Forelimb muscle (tissue), 1 donor: ENCODE measurements around the gene HMGA1. TPM values are rescaled to one million over a fixed set of nuclear protein-coding genes. Genes with fewer than 3 reads are reported as not detected.
"Not testable (repeated sequence)": the region's sequence is repeated elsewhere in the genome, so short reads cannot be mapped to it uniquely, and the experiment has no call there.

ENCODE experiments used
- DNase-seq: peaks from one replicate; pipeline ENCODE4 v3.0.0-alpha.2; 2013; ENCODE audit warnings: low read depth
- polyA plus RNA-seq: library from polyadenylated mRNA; unstranded; fragments of 120-200 nt; gene quantifications from one replicate; pipeline ENCODE4 v1.2.1, GENCODE V29; 2013; ENCODE audit not compliant: insufficient read length

HMGA1 gene
- polyA plus RNA-seq, 1 donor, result 110 TPM

DNA sequence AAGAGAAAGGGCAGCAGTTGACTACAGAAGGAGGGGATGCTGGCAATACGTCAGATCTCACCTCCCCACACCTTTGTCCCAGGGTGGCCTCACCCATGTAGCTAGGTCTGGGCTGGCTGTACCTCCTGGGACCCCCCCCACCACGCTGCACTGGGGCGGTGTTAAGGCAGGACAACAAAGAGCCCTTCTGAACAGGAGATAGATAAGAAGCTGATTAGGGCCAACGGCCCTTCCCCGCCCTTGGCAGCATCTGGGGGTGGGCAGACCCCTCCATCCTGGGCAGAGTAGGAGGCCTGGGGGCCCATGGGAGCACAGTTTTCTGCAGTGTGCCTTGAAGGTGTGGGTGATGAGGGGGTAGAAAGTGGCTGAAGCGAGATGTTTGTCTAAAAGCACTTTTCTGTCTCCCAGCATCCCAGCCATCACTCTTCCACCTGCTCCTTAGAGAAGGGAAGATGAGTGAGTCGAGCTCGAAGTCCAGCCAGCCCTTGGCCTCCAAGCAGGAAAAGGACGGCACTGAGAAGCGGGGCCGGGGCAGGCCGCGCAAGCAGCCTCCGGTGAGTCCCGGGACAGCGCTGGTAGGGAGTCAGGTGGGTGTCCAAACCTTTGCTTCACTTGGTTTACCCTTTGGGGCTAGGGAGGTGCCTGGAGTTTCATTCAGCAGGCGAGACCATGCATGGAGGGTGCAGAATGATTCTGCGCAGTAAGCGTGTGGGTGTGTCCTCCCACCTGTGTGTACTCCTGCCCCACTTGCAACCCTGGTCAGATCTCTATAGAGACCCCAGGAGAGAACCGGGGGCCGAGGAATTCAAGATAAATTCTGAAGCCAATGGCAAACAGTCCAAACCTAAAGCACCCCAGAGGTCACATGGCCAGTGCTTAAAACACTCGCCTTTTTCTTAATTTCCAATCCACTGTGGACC lies 3.9 kb downstream of the HMGA1 start:
- no peak for DNase-seq

DNA sequence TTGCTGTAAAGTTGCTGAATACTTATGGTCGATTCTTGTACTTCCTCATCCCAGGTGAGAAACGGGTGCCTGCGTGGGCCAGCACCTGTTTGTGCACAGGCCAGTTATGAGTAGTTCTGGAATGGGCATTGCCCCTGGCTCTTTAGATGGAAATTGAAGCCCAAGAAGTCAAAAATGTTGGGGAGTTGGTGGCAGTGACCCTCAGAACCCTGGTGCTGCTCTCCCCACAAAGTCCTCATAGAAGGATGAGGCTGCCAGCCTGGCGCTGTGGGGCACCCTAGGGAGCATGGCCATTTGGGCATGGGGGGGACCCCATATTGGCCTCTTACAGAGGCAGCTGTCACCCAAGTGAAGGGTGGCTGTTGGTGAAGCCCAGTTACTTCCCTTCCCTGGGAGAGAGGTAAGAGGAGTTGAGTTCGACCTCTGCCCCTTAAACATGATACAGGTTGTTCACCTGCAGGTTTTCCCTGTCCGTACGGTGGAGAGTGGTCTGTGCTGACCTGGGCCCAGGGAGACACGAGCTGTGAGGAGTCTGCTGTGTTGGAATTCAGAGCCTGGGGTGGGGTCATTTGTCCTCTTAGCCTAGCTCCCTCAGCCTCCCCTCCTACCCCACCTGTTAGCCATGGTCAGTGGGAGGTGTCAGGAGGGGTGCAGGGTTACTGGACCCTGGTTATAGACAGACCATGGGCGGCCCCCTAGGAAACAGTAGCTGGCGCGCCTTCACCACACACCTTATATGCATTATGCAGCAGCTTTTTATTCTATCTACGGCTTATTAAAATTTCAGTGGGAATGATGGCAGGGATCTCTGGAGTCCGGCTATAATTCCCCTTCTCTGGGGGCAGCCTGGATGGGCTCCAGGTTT lies 4.9 kb downstream of the HMGA1 start:
- no peak for DNase-seq

DNA sequence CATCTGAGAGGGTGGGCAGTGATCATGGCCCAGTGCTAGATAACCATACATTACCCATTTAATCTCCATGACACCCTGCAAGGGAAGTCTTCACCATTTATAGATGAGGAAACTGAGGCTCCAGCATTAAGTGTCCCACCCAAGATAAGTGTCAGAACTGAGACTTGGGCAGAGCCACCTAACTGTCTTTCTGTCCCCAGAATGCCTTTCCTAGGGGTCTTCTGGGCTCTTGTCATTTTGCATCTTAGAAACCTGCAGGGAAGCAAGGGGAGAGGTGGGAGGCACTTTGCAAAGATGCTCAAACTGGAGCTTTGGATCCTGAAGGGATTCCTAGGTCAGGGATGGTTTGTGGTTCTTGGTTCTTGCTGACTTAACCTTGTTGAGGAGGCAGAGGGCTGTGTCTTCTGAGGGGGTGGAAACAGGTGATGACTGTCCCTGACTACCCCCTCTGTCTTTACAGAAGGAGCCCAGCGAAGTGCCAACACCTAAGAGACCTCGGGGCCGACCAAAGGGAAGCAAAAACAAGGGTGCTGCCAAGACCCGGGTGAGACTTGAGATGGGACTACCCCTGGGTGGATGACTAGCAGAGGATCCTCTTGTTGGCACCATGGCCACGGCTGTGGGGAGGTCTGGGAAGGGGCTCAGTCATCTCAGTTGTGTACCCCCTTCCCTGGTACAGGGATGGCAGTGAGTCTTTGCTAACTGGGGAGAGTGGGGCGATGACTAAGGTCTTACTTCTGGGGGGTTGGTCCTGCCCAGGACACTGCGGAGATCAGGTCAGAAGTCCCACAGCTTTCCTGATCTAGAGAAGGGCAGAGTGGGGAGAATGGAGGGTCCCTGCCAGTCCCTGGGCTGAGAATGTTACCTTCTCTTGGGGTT lies 5.8 kb downstream of the HMGA1 start:
- no peak for DNase-seq

DNA sequence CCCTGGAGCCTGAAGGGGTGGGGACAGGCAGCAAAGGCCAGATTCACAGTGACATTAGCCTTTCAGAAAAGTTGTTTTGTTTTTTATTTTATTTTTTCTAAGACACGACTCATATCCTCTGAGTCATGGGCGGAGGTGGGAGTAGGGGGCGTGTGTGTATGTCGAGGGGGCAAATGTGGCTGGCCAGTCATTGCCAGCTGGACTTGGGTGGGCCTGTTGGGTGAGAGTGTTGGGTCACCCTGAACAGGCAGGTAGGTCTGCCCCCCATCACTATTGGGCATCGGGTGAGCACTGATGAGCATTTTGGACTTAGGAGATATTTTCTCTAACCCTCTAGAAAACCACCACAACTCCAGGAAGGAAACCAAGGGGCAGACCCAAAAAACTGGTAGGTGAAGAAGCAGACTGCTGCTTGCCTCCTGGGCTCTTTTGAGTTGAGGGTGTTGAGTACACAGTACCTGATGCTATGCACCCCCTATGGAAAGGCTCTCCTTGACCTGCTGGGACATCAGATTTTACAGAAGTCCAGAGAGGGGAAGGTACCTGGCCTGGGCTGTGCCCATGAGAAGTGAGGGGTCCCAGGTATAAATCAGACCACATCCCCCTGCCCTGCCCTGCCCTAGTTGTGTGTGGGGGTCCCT lies 6.6 kb downstream of the HMGA1 start:
- DNase-seq, result no peak

DNA sequence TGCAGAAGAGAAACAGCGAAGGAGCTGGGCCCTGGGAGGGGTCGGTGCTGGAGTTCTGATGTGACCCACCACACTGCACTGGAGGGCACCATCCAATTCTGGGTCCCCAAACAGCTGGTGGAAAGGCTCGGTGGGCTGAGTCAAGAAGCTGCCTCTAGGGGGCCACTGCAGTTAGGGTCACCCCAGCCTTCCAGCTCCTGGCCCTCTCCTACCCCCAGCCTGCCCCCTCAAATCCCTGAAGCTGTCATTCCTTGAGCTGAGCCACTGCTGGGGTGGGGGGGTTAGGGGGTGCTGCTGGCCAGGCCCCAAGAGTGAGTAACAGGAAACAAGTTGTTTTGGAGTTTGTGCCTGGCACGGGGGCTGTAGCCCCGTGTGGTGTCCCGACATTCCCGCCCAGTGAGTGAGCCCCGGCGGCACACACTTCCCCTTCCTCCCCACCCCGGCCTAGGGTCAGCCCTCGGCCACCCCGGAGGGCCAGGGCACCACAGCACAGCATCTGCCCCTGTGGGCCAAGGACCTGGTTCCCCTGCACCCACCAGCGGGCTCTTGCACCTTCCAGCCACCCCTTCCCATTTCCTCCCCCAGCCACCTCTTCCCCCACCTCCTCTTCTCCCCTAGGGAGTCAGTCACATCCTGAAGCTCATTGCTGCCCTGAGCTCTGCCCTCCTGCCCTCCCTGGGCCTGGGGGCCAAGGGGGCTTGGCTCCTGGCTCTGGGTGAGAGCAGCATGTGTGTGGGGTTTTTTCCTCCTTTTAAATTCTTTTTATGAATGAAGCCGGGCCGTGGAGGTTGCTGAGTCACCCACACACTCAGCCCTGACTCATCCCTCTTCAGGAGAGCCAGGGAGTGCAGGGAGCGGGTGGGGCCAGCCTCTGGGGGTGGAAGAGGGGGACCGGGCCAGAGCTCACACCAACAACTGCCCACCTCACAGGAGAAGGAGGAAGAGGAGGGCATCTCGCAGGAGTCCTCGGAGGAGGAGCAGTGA lies 7.5 kb downstream of the HMGA1 start:
- no peak for DNase-seq

DNA sequence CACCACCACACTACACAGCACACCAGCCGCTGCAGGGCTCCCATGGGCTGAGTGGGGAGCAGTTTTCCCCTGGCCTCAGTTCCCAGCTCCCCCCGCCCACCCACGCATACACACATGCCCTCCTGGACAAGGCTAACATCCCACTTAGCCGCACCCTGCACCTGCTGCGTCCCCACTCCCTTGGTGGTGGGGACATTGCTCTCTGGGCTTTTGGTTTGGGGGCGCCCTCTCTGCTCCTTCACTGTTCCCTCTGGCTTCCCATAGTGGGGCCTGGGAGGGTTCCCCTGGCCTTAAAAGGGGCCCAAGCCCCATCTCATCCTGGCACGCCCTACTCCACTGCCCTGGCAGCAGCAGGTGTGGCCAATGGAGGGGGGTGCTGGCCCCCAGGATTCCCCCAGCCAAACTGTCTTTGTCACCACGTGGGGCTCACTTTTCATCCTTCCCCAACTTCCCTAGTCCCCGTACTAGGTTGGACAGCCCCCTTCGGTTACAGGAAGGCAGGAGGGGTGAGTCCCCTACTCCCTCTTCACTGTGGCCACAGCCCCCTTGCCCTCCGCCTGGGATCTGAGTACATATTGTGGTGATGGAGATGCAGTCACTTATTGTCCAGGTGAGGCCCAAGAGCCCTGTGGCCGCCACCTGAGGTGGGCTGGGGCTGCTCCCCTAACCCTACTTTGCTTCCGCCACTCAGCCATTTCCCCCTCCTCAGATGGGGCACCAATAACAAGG lies 8.5 kb downstream of the HMGA1 start:
- DNase-seq, result not testable (repeated sequence)

DNA sequence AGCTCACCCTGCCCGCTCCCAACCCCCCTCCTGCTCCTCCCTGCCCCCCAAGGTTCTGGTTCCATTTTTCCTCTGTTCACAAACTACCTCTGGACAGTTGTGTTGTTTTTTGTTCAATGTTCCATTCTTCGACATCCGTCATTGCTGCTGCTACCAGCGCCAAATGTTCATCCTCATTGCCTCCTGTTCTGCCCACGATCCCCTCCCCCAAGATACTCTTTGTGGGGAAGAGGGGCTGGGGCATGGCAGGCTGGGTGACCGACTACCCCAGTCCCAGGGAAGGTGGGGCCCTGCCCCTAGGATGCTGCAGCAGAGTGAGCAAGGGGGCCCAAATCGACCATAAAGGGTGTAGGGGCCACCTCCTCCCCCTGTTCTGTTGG lies 9.1 kb downstream of the HMGA1 start:
- not testable (repeated sequence) for DNase-seq

DNA sequence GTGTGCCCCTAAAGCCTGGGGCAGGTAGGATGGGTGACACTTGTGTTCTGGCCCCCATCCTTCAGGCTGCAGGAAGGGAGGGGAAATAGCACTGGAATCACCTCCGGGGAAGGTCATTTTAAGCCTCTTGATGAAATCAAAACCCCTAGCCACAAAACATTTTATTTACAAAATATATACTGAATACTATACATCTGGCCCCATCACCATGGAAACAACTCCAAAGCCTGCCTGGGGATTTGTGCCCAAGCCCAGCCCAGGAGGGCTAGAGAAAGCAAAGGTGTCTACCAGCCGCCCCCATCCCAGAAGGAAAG lies 9.5 kb downstream of the HMGA1 start:
- DNase-seq, result no peak

DNA sequence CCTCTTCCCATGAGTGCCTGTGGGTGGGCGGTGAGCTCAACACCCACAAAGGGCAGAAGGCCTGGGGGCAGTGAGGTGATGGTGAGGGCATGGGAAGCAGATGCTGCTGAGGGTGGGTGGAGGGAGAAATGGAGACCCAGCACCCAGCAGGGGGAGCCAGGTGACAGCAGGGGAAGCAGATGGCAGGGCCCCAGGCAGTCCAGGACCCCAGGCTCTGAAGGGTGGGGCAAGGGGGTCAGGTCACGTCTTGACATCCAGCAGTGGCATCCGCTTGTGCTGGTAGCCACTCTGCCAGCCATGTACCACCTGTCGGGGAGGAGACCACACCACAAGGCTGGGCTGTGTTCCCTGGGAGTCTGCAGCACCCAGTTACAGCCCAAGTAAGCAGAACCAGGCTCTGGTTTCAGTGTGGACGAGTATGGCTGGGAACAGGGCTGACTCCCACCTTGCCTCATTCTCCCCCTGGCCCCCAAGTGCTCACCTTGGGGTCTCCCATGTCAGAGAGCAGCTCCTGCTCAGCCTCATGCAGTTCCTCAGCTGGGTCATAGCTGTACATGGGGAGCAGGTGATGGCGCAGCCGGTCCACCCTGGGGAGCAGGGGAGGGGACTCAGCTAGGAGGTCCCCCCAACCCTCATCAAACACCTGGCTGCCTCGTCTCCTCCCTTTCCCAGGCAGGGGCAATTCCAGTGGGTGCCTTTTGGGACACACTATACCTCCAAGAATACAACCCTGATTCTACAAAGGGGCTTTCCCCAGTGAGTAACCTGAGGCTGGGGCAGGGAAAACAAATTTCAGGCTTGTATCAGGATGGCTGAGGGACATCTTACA lies 10.1 kb downstream of the HMGA1 start:
- no peak for DNase-seq

DNA sequence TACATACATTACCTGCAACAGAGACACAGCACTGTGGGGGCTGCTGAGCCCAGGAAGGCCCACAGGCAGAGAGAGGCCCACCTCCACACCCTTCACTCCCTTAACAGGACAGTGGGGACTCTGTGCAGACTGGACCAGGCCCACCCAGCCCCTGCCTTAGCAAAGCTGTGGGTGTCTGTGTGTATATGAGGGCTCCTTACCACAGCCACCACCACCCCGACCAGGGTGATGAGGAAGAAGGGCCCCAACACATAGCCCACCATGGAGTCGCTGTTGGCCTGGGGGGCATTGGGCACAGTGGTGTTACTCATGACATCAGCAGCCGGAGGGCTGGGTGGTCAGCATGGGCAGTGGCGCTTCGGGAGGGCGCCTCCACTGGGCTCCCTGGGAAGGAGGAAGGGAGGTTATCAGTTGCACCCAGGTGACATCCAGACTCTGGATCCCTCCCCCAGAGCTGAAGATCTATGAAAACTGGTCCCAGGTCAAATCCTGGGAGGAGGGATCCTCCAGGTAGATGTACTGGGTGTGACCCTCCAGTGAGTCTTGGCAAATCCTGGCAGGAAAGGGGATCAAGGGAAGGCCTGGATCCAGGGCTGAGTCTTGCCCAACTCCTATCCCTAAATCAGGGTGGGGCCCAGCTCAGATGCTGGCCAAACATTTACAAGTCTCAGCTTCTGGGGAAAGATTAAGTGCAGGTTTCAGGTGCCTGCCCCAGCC lies 11.0 kb downstream of the HMGA1 start:
- no peak for DNase-seq

DNA sequence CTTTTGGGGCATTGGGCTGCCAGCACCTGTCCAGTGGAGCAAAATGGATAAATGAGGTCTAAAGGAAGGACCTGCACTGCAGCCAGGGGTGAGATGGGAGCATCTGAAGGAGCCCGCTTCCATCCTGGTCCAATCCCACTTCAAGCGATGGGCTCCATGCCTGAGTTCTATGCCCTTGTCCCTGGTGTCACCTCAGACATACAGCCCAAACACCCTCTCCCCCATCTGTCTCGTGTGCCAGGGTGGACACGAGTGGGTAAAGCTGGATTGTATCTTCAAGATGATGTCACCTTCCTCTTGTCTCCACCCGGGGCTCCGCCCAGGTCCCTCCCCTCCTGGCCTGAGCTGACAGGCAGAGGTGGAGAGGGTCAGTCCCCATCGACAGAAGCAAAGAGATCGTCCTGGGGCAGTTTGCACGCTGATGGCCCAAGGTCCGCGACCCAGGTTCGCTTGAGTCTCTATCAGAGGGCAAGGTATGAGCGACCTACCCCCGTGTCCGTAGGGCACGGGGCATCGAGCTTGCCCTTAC lies 11.6 kb downstream of the HMGA1 start:
- no peak for DNase-seq

DNA sequence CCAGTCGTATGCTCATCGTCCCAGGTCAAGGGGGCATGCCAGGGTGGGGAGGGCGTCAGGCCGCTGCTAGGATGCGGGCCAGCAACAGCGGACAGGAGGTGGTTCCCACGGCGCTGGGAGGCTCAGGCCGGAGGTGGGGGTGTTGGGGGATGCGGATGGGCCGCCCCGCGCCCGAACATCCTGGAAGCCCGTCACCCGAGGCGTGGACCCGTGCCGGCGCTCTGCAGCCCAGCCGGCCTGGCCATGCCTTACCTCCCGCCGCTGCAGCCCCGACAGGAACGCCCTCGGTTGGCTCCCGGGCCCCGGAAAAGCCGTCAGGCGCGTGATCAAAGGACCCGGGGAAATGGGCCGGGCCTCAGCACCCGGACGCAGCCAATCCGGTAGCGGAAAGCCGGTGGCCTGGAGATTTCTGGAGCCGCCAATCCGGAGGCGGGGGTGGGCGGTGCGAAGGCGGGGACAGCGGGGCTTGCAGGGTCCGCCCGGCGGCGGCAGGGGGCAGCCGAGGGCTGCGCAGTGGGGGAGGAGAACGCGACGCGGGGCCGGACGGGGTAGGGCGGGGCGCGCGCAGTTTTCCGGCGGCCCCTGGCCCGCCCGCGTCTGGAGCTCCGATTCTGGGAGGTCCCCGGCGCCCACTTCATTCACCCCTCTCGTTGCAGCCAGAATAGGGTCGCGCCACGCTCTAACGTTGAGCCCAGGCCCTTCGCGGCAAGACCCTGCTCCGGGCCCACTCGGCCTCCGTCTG lies 12.2 kb downstream of the HMGA1 start, which contains the start of gene SMIM29:
SMIM29 (minus strand) TSS at position 280 of the 742 bp plus-strand sequence. CDS start 1,215 bp downstream, outside the sequence.
- peak; percentile 62 for DNase-seq

DNA sequence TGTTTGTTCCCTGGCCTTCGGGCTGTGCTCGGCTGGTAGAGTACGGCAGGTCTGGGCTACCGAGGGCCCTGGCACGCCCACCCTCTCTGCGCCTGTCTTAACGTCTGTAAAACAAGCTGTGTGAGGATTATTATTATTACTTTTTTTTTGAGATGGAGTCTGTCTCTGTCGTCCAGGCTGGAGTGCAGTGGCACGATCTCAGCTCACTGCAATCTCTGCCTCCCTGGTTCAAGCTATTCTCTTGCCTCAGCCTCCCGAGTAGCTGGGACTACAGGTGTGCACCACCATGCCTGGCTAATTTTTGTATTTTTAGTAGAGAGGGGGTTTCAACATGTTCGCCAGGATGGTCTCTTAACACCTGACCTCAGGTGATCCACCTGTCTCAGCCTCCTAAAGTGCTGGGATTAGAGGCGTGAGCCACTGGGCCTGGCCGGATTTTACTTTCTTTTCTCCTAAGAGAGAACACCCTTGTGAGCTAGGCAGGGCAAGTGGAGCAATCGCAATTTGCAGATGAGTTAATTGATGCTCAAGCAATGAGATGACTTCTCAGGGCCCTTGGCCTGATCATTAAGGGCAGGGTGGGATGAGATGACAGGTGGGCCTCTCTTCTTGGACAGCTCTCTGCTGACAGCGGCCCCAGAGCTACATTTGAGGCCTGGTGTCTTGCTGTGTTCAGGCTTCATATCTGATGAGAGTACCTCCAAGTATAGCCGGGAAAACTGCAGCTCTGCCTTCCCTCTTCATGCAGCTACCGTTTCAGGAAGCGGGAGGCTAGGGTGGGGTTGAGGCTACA lies 13.0 kb downstream of the HMGA1 start:
- DNase-seq, result no peak

DNA sequence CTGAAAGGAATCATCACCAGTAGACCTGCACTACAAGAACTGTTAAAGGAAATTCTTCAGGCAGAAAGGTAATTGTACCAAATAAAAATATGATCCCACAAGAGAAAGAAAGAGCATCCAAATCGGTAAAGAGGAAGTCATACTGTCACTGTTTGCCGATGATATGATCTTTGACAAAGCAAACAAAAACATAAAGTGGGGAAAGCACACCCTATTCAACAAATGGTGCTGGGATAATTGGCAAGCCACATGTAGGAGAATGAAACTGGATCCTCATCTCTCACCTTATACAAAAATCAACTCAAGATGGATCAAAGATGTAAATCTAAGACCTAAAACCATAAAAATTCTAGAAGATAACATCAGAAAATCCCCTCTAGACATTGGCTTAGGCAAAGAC lies 15.7 kb downstream of the HMGA1 start:
- not testable (repeated sequence) for DNase-seq

DNA sequence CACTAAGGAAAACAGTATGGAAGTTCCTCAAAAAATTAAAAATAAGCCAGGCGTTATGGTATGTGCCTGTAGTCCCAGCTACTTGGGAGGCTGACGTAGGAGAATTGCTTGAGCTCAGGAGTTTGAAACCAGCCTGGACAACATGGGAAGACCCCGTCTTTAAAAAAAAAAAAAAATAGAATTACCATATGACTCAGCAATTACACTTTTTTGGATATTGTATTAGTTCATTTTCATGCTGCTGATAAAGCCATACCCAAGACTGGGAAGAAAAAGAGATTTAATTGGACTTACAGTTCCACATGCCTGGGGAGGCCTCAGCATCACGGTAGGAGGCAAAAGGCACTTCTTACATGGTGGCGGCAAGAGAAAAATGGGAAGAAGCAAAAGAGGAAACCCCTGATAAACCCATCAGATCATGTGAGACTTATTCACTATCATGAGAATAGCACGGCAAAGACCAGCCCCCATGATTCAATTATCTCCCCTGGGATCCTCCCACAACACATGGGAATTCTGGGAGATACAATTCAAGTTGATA lies 22.9 kb downstream of the HMGA1 start:
- DNase-seq, result no peak
